HuH-7.5 (cell line): ENCODE results near the gene AP1G1.
"Not testable (repeated sequence)": the region's sequence is repeated elsewhere in the genome, so short reads cannot be mapped to it uniquely, and the experiment has no call there.

Source experiments
- DNase-seq: peaks from one replicate; pipeline ENCODE4 v3.0.0; 2011; ENCODE audit warnings: low spot score

The AP1G1 gene

GRCh38 chr16:71808593-71809459 lies at the start of gene AP1G1:
Gene AP1G1, minus strand, starts transcription at chr16:71808834. Its CDS starts 19,355 bp downstream, at chr16:71789479.
- peak; percentile 96 for DNase-seq

GRCh38 chr16:71855937-71856662 lies 47.5 kb upstream of the AP1G1 start:
- DNase-seq = no peak

GRCh38 chr16:71854369-71854948 lies 45.8 kb upstream of the AP1G1 start:
- DNase-seq = no peak

GRCh38 chr16:71853413-71853812 lies 44.8 kb upstream of the AP1G1 start:
- DNase-seq = no peak

GRCh38 chr16:71852561-71852960 lies 43.9 kb upstream of the AP1G1 start:
- DNase-seq = no peak

GRCh38 chr16:71852158-71852557 lies 43.5 kb upstream of the AP1G1 start:
- no peak for DNase-seq

- no peak for DNase-seq
Observed at GRCh38 chr16:71851746-71852145, 43.1 kb upstream of the AP1G1 start.

GRCh38 chr16:71848622-71849021 lies 40.0 kb upstream of the AP1G1 start:
- no peak for DNase-seq

GRCh38 chr16:71847096-71847495 lies 38.5 kb upstream of the AP1G1 start:
- DNase-seq = no peak

GRCh38 chr16:71846431-71846830 lies 37.8 kb upstream of the AP1G1 start:
- DNase-seq = no peak

GRCh38 chr16:71845639-71846430 lies 37.2 kb upstream of the AP1G1 start, which contains the start of gene ATXN1L:
Gene ATXN1L, plus strand, starts transcription at chr16:71845976. Its CDS starts 3,765 bp downstream, at chr16:71849741.
- peak; percentile 97 for DNase-seq

- no peak for DNase-seq
Observed at GRCh38 chr16:71843572-71843971, 34.9 kb upstream of the AP1G1 start.

- no peak for DNase-seq
Observed at GRCh38 chr16:71840052-71840451, 31.4 kb upstream of the AP1G1 start.

- DNase-seq = no peak
Observed at GRCh38 chr16:71837150-71837549, 28.5 kb upstream of the AP1G1 start.

- no peak for DNase-seq
Observed at GRCh38 chr16:71834291-71834690, 25.7 kb upstream of the AP1G1 start.

- not testable (repeated sequence) for DNase-seq
Observed at GRCh38 chr16:71832112-71832511, 23.5 kb upstream of the AP1G1 start.

- not testable (repeated sequence) for DNase-seq
Observed at GRCh38 chr16:71831698-71832097, 23.1 kb upstream of the AP1G1 start.

- DNase-seq = no peak
Observed at GRCh38 chr16:71830359-71830758, 21.7 kb upstream of the AP1G1 start.

- no peak for DNase-seq
Observed at GRCh38 chr16:71826533-71827017, 17.9 kb upstream of the AP1G1 start.

GRCh38 chr16:71817155-71817500 lies 8.5 kb upstream of the AP1G1 start:
- DNase-seq = not testable (repeated sequence)

GRCh38 chr16:71811261-71811803 lies 2.7 kb upstream of the AP1G1 start:
- no peak for DNase-seq

- DNase-seq = not testable (repeated sequence)
Observed at GRCh38 chr16:71810155-71810530, 1.5 kb upstream of the AP1G1 start.
